Measurements from ENCODE around the gene TAOK1.

- TF ChIP-seq GATA3 (IDR thresholded peaks at IDR 0.05; ENCODE audit: low read depth, low read length) (no peak), GATA2 (IDR thresholded peaks at IDR 0.05; ENCODE audit: low read depth, low read length) (no peak)
Measured at GRCh38 chr17:29565643-29566472, 175.7 kb downstream of the TAOK1 start.

All from SH-SY5Y (cell line).